ENCODE data around the gene NOL4L.
"Not testable (repeated sequence)": the region's sequence is repeated elsewhere in the genome, so short reads cannot be mapped to it uniquely, and the experiment has no call there.

Gene NOL4L

DNA sequence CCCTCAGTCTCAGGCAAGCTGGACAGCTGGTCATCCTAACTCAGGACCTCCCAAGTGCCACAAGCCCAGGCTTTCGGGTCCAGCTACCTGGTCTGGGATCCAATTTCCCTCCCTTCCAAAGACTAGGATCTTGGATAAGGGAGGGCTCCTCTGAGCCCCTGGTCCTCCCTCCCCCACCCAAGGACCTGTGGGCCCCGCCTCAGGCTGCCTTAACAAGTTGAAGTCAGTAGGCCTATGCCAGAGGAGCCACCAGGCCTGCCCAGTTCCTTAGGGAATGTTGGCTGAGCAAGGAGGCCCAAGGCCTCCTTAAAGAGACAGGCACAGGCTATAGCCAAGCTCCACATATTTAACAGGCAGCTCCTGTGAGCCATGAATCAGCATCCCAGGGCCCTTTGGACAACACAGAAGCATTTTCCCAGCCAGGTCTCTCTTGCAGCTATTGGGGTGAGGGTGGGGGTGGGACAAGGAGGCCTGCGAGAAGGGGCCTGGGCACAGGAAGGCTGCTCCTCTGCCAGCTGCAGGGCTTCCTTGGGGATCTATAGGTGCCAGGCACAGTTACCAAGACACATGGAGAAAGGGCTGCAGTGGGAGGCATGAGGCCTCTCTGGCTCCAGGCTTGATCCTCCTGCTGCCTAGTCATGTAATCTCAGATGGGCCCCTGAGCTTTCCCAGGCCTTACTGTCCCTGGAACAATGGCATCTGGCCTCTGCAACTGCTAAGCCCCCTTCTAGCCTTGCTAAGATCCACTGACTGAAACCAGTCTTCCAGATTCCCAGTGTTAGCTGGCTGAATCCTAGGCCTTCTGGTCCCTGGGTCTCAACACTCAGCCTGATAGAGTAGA is 27.4 kb upstream of the NOL4L start:
- DNase-seq, result no peak

DNA sequence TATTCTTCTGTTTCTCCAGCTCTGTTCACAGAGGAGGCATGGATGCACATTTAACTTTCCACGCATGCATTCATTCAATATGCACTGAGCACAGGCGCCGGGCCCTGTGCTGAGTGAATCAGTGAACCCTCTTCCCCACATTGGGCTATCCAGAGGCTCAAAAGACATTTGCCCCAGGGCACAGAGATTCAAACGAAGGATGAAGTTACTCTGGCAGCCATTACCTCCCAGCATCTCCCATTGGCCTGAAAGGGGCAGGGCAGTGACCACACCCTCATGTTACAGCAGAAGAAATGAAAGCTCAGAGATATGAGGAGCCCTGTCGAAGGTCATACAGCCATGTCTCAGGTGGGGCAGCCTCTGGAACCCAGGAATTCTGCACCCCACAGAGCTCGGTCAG is 26.7 kb upstream of the NOL4L start:
- DNase-seq, result peak; percentile 16

DNA sequence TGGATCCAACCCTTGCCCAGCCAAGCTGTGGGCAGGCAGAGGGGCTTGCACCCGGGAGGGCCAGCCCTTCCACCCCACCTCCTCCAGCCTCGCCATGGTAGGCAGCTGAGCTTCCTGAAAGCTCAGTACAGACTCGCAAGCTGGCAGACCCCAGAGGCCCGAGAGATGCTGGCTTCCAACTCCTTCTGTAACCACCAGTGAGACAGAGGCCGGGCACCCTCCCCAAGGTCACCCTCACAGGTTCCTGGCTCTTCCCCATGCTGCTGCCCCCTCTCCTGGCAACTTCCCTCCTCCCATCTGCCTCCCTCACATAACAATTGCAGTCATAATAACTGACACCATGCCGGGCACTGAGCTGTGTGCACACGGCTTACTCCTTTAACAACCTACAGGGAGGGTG is 26.2 kb upstream of the NOL4L start:
- DNase-seq, result peak; percentile 61

GRCh38 chr20:32610472-32611218 is 25.5 kb upstream of the NOL4L start:
- DNase-seq, result peak; percentile 43

DNA sequence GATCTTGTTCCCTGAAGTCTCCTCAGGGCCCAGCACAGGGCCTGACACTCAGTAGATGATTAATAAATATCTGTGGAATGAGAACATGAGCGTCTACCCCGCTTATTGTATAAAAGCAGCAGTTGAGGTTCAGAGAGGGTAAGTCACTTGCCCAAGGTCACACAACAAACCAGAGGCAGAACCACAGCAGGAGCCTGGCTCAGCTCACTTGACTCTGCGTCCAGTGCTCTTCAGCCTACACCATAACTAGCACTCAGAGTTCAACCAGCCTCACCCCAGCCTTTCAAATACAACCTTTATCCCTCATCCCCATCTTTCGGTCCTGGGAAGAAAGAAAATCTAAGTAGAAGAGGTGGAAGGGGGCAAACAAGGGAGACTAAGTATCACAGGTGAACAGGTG is 24.9 kb upstream of the NOL4L start:
- no peak for DNase-seq

- no peak for DNase-seq
Measured at GRCh38 chr20:32609111-32609773, 24.1 kb upstream of the NOL4L start.

GRCh38 chr20:32608664-32609015 is 23.5 kb upstream of the NOL4L start:
- DNase-seq, result no peak

DNA sequence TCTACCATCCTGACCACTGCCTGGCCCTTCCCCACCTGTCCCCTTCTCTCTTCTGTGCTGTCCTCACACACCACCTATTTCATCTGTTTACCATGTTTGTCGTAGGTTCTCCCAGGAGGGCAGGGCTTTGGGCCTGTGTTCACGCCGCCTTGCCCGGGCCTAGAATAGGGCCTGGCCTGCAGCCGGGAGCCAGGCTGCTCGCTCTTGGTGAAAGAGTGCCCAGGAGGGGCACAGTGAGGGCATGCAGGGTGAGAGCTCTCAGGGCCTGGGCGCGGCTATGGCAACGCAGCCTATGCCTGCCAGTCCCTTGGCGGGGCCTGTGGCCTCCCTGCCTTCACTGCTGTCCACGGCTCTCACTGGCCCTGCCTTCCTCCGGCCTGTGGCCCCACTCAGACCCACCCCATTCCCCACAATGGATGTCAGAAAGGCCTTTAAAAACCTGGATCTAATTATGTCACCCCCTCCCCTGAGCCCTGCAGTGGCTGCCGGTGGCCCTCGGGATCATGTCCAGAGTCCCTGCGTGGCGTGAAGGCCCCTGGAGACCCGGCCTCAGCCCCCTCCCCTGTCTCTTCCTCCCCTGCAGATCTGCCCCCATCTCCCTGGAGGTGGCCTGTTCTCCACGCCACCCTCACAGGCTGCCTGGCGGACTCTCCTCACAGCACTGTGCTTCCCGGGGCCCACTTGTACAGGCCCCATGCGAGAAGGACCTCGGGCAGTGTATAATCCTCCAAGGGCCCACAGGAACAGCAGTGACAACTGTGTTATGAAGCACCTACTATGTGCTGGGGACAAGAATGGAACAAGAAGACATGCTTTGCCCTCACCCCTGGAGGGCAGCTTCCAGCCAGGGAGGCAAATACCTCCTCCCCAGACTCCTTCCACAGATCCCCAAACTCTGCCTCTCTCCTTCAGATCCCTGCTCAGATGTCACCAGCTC is 22.9 kb upstream of the NOL4L start:
- DNase-seq, result no peak

DNA sequence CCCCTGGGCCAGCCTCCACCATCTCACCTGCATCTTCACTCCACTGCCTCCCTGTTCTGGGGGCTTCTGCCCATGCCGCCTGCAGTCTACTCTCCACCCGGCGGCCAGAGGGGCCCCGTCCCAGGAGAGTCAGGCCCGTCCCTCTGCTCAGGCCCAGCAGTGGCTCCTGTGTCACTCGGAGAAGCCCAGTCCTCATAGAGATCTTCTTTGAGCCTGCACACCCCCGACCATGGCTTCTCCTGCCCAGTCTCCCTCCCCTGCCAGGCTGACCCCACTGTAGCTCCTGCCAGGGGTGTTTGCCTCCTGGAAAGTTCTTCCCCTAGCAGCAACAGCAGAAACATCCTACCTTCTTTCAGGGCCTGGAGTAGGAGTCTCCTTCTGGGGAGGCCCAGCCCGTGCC is 22.2 kb upstream of the NOL4L start:
- no peak for DNase-seq

GRCh38 chr20:32606790-32607189 is 21.7 kb upstream of the NOL4L start:
- DNase-seq, result no peak

DNA sequence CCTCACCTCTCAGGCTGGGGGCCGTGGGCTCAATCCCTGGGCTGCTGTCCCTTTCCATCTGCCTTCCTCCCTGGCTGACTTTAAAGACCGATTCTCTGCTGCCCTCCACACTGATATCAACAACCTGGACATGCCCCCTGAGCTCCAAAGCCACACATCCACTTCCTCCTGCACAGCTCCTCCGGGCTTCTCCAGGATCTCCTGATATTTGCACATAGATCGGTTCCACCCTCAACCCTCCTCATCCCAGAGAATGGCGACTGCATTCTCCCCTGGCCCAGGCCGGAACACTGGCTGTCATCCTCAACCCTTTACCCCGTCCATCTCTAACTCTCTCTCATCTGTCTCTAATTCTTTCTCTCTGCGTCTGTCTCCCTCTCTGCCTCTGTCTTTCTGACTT is 21.0 kb upstream of the NOL4L start:
- no peak for DNase-seq

GRCh38 chr20:32605167-32605656 is 20.1 kb upstream of the NOL4L start:
- no peak for DNase-seq

- no peak for DNase-seq
Measured at GRCh38 chr20:32603046-32603726, 18.1 kb upstream of the NOL4L start.

DNA sequence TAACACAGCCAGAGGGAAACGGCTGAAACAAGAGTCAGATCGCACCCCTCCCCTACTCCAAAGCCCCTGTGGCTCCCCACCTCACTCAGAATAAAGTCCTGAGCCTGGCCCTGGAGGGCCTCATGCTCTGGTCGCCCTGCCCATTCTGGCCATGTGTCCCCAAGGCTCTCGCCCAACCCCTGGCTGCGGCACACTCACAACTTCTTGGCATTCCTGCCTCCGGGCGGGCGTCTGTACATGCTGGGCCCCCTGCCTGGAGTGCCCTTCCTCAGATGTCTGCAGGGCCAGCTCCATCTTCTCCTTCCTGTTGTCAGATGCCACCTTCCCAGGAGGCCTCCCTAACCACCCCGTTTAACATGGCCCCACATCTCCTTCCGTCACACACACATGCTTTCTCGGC is 17.1 kb upstream of the NOL4L start:
- DNase-seq, result no peak

GRCh38 chr20:32600681-32601237 is 15.6 kb upstream of the NOL4L start:
- DNase-seq, result no peak

DNA sequence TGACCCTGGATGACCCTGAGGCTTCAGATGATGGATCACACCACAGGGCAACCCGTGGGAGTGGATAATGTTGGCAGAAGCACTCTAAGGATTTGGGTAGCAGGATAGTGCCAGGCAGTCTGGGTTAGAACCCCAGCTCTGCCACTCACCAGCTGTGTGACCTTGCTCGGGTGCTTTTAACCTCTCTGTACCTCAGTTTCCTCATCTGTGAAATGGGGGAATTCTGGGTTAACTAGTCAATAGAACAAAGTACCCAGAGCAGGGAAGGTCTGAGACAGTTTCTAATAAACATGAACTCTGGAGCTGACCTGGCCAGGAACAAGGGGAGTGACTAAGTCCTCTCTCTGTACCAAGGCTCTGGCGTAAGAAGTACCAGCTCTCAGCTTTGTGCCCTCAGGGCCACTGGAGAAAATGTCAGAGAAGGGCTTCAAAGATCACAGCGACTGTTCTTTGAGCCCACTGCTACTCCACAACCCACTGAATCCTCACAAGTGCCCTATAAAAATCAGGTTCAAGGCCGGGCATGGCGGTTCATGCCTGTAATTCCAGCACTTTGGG is 14.7 kb upstream of the NOL4L start:
- DNase-seq, result no peak

- DNase-seq, result no peak
Measured at GRCh38 chr20:32598606-32599005, 13.5 kb upstream of the NOL4L start.

DNA sequence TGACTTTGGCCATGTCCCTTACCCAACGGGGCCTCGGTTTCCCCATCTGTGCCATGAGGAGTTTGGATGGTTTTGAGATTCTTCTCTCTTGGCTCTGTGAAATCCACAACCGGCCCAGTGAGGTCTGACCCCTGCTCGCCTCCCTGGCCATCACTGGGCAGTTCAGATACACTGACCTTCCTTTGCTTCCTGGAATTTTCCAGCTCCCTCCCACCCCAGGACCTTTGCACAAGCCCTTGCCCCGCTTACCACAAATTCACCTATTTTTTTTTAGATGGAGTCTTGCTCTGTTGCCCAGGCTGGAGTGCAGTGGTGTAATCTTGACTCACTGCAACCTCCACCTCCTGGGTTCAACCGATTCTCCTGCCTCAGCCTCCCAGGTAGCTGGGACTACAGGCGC is 12.6 kb upstream of the NOL4L start:
- no peak for DNase-seq

DNA sequence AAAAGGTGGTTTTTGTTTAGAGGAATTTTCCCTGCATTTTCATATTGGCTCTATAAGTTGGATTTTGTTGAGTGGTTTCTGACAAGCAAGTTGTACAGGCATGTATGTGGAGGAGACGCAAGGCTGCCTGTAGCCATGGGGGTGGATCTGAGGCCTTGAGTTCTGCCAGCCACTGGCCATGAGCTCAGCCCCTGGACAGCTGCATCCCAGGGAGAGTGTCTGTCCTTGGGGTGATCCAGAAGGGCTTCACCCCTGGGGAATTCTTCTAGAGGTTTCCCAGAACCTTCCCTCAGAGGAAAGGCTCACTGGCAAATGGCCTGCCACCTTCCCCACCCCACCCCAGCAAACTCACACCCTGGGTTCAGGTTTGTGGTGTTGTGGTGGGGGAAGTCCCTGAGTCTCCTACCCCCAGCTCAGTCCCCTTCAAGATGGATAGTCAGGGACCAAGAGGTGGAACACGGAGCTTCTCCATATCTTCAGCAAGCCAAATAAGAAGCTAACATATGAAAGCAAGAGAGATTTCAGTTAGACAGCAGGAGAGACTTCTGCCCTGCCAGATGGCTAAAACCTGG is 11.6 kb upstream of the NOL4L start:
- DNase-seq, result no peak

- no peak for DNase-seq
Measured at GRCh38 chr20:32595143-32595542, 10.0 kb upstream of the NOL4L start.

DNA sequence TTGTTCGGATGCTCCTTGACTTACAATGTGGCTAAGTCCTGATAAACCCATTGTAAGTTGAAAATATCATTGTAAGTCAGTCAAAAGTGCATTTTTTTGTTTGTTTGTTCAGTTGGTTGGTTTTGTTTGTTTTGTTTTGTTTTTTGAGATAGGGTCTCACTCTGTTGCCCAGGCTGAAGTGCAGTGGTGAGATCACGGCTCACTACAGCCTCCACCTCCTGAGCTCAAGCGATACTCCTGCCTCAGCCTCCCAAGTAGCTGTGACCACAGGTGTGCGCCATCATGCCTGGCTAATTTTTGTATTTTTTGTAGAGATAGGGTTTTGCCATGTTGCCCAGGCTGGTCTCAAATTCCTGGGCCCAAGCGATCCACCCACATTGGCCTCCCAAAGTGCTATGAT is 9.5 kb upstream of the NOL4L start:
- DNase-seq, result not testable (repeated sequence)
